ENCODE data around the gene A2ML1.
"Not testable (repeated sequence)": the region's sequence is repeated elsewhere in the genome, so short reads cannot be mapped to it uniquely, and the experiment has no call there.

A2ML1 gene

GRCh38 chr12:8818526-8818925, 3.9 kb upstream of the A2ML1 start:
- DNase-seq, result no peak

GRCh38 chr12:8819666-8819980, 2.8 kb upstream of the A2ML1 start:
- DNase-seq, result no peak

GRCh38 chr12:8820676-8821407, 1.6 kb upstream of the A2ML1 start:
- DNase-seq, result not testable (repeated sequence)

- DNase-seq, result no peak
Observed at GRCh38 chr12:8821591-8821990, 830 bp upstream of the A2ML1 start.

GRCh38 chr12:8823565-8824300, 1.3 kb downstream of the A2ML1 start:
- no peak for DNase-seq

GRCh38 chr12:8827551-8828256, 5.3 kb downstream of the A2ML1 start:
- DNase-seq, result no peak

- DNase-seq, result no peak
Observed at GRCh38 chr12:8828257-8829124, 6.1 kb downstream of the A2ML1 start.

GRCh38 chr12:8829125-8829518, 6.7 kb downstream of the A2ML1 start:
- no peak for DNase-seq

GRCh38 chr12:8829621-8830020, 7.2 kb downstream of the A2ML1 start:
- no peak for DNase-seq

- DNase-seq, result no peak
Observed at GRCh38 chr12:8831116-8831515, 8.7 kb downstream of the A2ML1 start.

GRCh38 chr12:8832500-8832899, 10.1 kb downstream of the A2ML1 start:
- DNase-seq, result no peak

- DNase-seq, result no peak
Observed at GRCh38 chr12:8834230-8834629, 11.8 kb downstream of the A2ML1 start.

GRCh38 chr12:8837291-8837690, 14.9 kb downstream of the A2ML1 start:
- DNase-seq, result no peak

GRCh38 chr12:8840321-8840720, 17.9 kb downstream of the A2ML1 start:
- no peak for DNase-seq

- DNase-seq, result no peak
Observed at GRCh38 chr12:8840938-8841633, 18.7 kb downstream of the A2ML1 start.

- no peak for DNase-seq
Observed at GRCh38 chr12:8841778-8842177, 19.4 kb downstream of the A2ML1 start.

- DNase-seq, result no peak
Observed at GRCh38 chr12:8844665-8845064, 22.2 kb downstream of the A2ML1 start.

GRCh38 chr12:8846305-8846704, 23.9 kb downstream of the A2ML1 start:
- no peak for DNase-seq

GRCh38 chr12:8847435-8847834, 25.0 kb downstream of the A2ML1 start:
- DNase-seq, result no peak

GRCh38 chr12:8849876-8850275, 27.5 kb downstream of the A2ML1 start:
- no peak for DNase-seq

- no peak for DNase-seq
Observed at GRCh38 chr12:8852119-8852518, 29.7 kb downstream of the A2ML1 start.

GRCh38 chr12:8855891-8856290, 33.5 kb downstream of the A2ML1 start:
- no peak for DNase-seq
